ENCODE measurements around the gene NRXN2.
"Not testable (repeated sequence)": the region's sequence is repeated elsewhere in the genome, so short reads cannot be mapped to it uniquely, and the experiment has no call there.

Gene NRXN2

DNA sequence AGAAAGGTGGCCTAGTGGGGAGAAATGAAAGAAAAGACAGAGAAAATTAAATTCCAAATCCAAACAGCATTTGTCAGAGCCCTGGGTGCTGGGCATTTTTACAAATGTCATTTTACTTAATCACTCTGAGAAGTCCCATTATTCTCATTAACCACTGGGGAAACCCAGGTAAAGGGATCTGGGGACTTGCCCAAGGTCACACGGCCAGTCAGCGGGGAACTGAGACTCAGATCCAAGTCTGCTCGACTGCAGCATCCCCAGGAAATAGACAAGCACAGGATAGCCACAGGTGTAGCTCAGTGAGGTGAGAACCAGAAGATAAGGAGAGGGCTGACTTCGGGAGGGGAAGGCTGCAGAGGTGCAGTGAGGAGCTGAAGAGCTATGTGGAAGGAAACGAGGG lies 7.9 kb downstream of the NRXN2 start:
- H3K9ac ChIP-seq (ENCODE audit: low read depth, low read length) = no peak overlapping the region
- peaks cover 24% of the 10 kb centered on the region for H3K4me1 ChIP-seq (ENCODE audit: insufficient read depth, low read length)
- H3K9me3 ChIP-seq (ENCODE audit: control insufficient read depth, insufficient read depth, low read length) = no peaks in the 10 kb centered on the region
- H3K36me3 ChIP-seq (ENCODE audit: insufficient read depth, low read length) = no peaks in the 10 kb centered on the region

- Histone ChIP-seq H3K9me3 (ENCODE audit: control insufficient read depth, insufficient read depth, low read length) (no peaks in the 10 kb centered on the region), H3K9ac (ENCODE audit: low read depth, low read length) (no peak overlapping the region), H3K36me3 (ENCODE audit: insufficient read depth, low read length) (no peaks in the 10 kb centered on the region), H3K4me1 (ENCODE audit: insufficient read depth, low read length) (peaks cover 26% of the 10 kb centered on the region)
These were observed 8.3 kb downstream of the NRXN2 start for GRCh38 chr11:64714666-64715065.

GRCh38 chr11:64713781-64714363 lies 9.1 kb downstream of the NRXN2 start:
- no peak overlapping the region; the same call in 1 of the 2 replicates for H3K9ac ChIP-seq (ENCODE audit: low read depth, low read length)
- no peaks in the 10 kb centered on the region for H3K36me3 ChIP-seq (ENCODE audit: insufficient read depth, low read length)
- H3K9me3 ChIP-seq (ENCODE audit: control insufficient read depth, insufficient read depth, low read length) = no peaks in the 10 kb centered on the region
- H3K4me1 ChIP-seq (ENCODE audit: insufficient read depth, low read length) = peaks cover 26% of the 10 kb centered on the region

- Histone ChIP-seq H3K9me3 (ENCODE audit: control insufficient read depth, insufficient read depth, low read length) (no peaks in the 10 kb centered on the region), H3K36me3 (ENCODE audit: insufficient read depth, low read length) (no peaks in the 10 kb centered on the region), H3K9ac (ENCODE audit: low read depth, low read length) (peak overlapping the region; percentile 35; the same call in 1 of the 2 replicates), H3K4me1 (ENCODE audit: insufficient read depth, low read length) (peaks cover 30% of the 10 kb centered on the region)
These were observed 9.8 kb downstream of the NRXN2 start for GRCh38 chr11:64713016-64713707.

DNA sequence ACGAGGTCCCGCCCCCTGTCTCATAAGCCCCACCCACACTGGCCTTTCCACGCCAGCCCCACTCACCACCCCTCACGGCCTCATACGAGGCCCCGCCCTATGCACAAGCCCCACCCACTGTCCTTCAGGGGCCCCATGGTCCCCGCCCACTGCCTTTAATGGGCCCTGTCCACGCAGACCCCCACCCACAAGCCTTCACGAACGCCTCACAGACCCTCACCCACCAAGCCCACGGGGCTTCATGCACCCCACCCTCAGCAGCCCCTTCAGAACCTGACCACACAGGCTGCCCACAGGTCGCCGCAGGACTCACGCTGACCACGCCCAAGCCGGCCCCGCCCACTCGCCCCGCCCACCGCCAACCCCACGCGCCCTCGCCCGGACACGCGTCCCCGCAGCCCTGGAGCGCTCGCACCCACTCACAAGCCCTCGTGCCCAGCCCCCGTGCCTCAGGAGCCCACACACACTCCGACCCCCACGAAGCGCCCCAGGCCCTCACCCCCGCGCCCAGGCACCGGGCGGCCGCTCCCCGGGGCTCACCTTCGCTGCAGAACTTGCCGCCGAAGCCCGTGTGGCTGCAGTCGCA lies 10.5 kb downstream of the NRXN2 start:
- H3K9me3 ChIP-seq (ENCODE audit: control insufficient read depth, insufficient read depth, low read length) = no peaks in the 10 kb centered on the region
- H3K36me3 ChIP-seq (ENCODE audit: insufficient read depth, low read length) = no peaks in the 10 kb centered on the region
- peaks cover 31% of the 10 kb centered on the region for H3K4me1 ChIP-seq (ENCODE audit: insufficient read depth, low read length)
- peak overlapping the region; percentile 35; the same call in 1 of the 2 replicates for H3K9ac ChIP-seq (ENCODE audit: low read depth, low read length)

DNA sequence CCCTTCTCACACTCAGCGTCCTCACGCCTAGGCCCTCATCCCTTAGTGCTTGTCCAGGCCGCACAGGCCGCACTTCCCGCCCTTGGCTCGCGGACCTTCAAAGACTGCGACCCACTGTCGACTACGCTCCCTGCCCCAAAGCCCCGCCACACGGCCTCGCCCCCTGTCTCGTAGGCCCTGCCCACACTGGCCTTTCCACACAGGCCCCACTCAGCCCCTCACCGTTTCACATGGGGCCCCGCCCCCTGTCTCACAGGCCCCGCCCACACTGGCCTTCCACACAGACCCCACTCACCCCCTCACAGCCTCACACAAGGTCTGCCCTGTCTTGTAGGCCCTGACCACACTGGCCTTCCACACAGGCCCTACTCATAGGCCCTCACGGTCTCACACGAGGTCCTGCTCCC lies 11.0 kb downstream of the NRXN2 start:
- H3K4me1 ChIP-seq (ENCODE audit: insufficient read depth, low read length) = peaks cover 31% of the 10 kb centered on the region
- peak overlapping the region; percentile 27; the same call in 1 of the 2 replicates for H3K9ac ChIP-seq (ENCODE audit: low read depth, low read length)
- H3K36me3 ChIP-seq (ENCODE audit: insufficient read depth, low read length) = no peaks in the 10 kb centered on the region
- no peaks in the 10 kb centered on the region for H3K9me3 ChIP-seq (ENCODE audit: control insufficient read depth, insufficient read depth, low read length)

DNA sequence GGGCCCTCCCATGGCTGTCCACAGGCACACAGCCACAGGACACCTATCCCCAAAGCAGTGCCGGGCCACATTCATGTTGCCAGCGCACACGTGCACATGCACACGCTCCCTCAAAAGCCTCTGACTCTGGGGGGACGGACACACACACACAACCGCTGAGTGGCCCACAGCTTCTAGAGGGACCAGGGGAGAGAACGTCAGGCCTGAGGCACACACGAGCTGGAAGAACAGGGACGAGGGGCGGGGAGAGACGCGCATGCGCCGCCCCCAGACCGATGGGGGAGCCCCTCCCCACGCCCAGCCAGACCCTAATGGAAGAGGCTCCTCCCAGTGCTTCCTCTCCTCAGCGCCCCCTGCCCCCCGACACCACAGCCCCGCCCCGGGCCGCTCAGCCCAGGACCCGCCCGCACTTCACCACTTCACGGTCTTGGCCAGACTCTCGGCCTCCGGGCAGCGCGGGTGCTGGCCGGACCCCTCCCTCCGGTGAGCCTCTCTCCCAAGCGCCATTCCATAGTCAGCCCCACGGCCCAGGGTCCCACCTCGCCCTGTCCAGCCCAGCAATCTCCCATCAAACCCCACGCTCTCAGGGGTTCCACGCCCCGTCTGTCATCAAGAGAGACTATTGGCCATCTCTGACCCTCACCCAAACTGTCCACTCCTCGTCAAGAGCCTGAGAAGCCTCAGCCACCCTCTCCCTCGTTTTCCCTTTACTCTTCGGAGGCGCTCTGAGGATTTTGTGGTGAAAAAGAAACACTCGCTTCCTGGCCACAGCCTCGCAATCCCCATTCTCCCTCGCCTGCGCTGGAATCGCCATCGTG lies 11.7 kb downstream of the NRXN2 start:
- Histone ChIP-seq H3K4me1 (ENCODE audit: insufficient read depth, low read length) (peaks cover 25% of the 10 kb centered on the region), H3K36me3 (ENCODE audit: insufficient read depth, low read length) (no peaks in the 10 kb centered on the region), H3K9me3 (ENCODE audit: control insufficient read depth, insufficient read depth, low read length) (no peaks in the 10 kb centered on the region), H3K9ac (ENCODE audit: low read depth, low read length) (peak overlapping the region; percentile 27; the same call in 1 of the 2 replicates)

GRCh38 chr11:64710418-64711137 lies 12.4 kb downstream of the NRXN2 start:
- H3K4me1 ChIP-seq (ENCODE audit: insufficient read depth, low read length) = peaks cover 24% of the 10 kb centered on the region
- no peaks in the 10 kb centered on the region for H3K36me3 ChIP-seq (ENCODE audit: insufficient read depth, low read length)
- H3K9ac ChIP-seq (ENCODE audit: low read depth, low read length) = peak overlapping the region; percentile 22; the same call in 1 of the 2 replicates
- H3K9me3 ChIP-seq (ENCODE audit: control insufficient read depth, insufficient read depth, low read length) = no peaks in the 10 kb centered on the region

GRCh38 chr11:64705501-64705900 lies 17.5 kb downstream of the NRXN2 start:
- H3K9ac ChIP-seq (ENCODE audit: low read depth, low read length) = no peak overlapping the region
- no peaks in the 10 kb centered on the region for H3K9me3 ChIP-seq (ENCODE audit: control insufficient read depth, insufficient read depth, low read length)
- H3K4me1 ChIP-seq (ENCODE audit: insufficient read depth, low read length) = peaks cover 11% of the 10 kb centered on the region
- H3K36me3 ChIP-seq (ENCODE audit: insufficient read depth, low read length) = no peaks in the 10 kb centered on the region

- no peaks in the 10 kb centered on the region for H3K9me3 ChIP-seq (ENCODE audit: control insufficient read depth, insufficient read depth, low read length)
- no peaks in the 10 kb centered on the region for H3K36me3 ChIP-seq (ENCODE audit: insufficient read depth, low read length)
- H3K9ac ChIP-seq (ENCODE audit: low read depth, low read length) = no peak overlapping the region
- H3K4me1 ChIP-seq (ENCODE audit: insufficient read depth, low read length) = no peaks in the 10 kb centered on the region
These were observed 19.9 kb downstream of the NRXN2 start for GRCh38 chr11:64703048-64703447.

- not testable (repeated sequence) for H3K4me1 ChIP-seq (ENCODE audit: insufficient read depth, low read length); H3K9ac ChIP-seq (ENCODE audit: low read depth, low read length); H3K36me3 ChIP-seq (ENCODE audit: insufficient read depth, low read length); H3K9me3 ChIP-seq (ENCODE audit: control insufficient read depth, insufficient read depth, low read length)
These were observed 21.0 kb downstream of the NRXN2 start for GRCh38 chr11:64701956-64702355.

- H3K9me3 ChIP-seq (ENCODE audit: control insufficient read depth, insufficient read depth, low read length) = no peaks in the 10 kb centered on the region
- no peaks in the 10 kb centered on the region for H3K4me1 ChIP-seq (ENCODE audit: insufficient read depth, low read length)
- no peak overlapping the region for H3K9ac ChIP-seq (ENCODE audit: low read depth, low read length)
- no peaks in the 10 kb centered on the region for H3K36me3 ChIP-seq (ENCODE audit: insufficient read depth, low read length)
These were observed 24.6 kb downstream of the NRXN2 start for GRCh38 chr11:64698427-64698826.

GRCh38 chr11:64697663-64698375 lies 25.2 kb downstream of the NRXN2 start:
- Histone ChIP-seq H3K36me3 (ENCODE audit: insufficient read depth, low read length) (no peaks in the 10 kb centered on the region), H3K4me1 (ENCODE audit: insufficient read depth, low read length) (no peaks in the 10 kb centered on the region), H3K9me3 (ENCODE audit: control insufficient read depth, insufficient read depth, low read length) (no peaks in the 10 kb centered on the region), H3K9ac (ENCODE audit: low read depth, low read length) (no peak overlapping the region)
